H9 (cell line): ENCODE data around the gene ATP7B. TPM values are rescaled to one million over a fixed set of nuclear protein-coding genes. Genes with fewer than 3 reads are reported as not detected.

Experiments
- DNase-seq: peaks from one replicate; pipeline ENCODE4 v3.0.0-alpha.2; 2017
- H2AFZ ChIP-seq: one replicate; pipeline ENCODE4 v1.6.1; 2013; ENCODE audit warnings: mild to moderate bottlenecking, low read length, control low read depth, moderate library complexity
- H2AK5ac ChIP-seq: 2 replicates; pipeline ENCODE4 v1.6.1; 2013; ENCODE audit warnings: low read length, control low read depth, mixed read lengths; ENCODE audit not compliant: insufficient read length
- H2BK120ac ChIP-seq: one replicate; pipeline ENCODE4 v1.6.1; 2013; ENCODE audit warnings: low read depth, mild to moderate bottlenecking, low read length, control low read depth, inconsistent platforms; ENCODE audit not compliant: poor library complexity, severe bottlenecking
- H2BK12ac ChIP-seq: 2 replicates; pipeline ENCODE4 v1.6.1; 2013; ENCODE audit warnings: low read length, control low read depth, mixed read lengths, low read depth; ENCODE audit not compliant: insufficient read length
- H2BK15ac ChIP-seq: 2 replicates; pipeline ENCODE4 v1.6.1; 2013; ENCODE audit warnings: low read depth, low read length, control low read depth
- H2BK20ac ChIP-seq: one replicate; pipeline ENCODE4 v1.6.1; 2013; ENCODE audit warnings: low read depth, mild to moderate bottlenecking, low read length, control low read depth, inconsistent platforms; ENCODE audit not compliant: poor library complexity, severe bottlenecking
- H2BK5ac ChIP-seq: 2 replicates; pipeline ENCODE4 v1.6.1; 2013; ENCODE audit warnings: low read length, control low read depth, mixed read lengths; ENCODE audit not compliant: insufficient read length
- H3K14ac ChIP-seq: 2 replicates; pipeline ENCODE4 v1.6.1; 2013; ENCODE audit warnings: low read length, control low read depth; ENCODE audit not compliant: insufficient read depth
- H3K18ac ChIP-seq: 2 replicates; pipeline ENCODE4 v1.6.1; 2013; ENCODE audit warnings: low read depth, mild to moderate bottlenecking, mixed read lengths, low read length, control low read depth; ENCODE audit not compliant: insufficient read length
- H3K23ac ChIP-seq: 2 replicates; pipeline ENCODE4 v1.6.1; 2013; ENCODE audit warnings: low read length, control low read depth, mixed read lengths, low read depth; ENCODE audit not compliant: insufficient read length
- H3K23me2 ChIP-seq: 2 replicates; pipeline ENCODE4 v1.6.1; 2013; ENCODE audit warnings: low read depth, mild to moderate bottlenecking, mixed read lengths, low read length, control low read depth; ENCODE audit not compliant: insufficient read length, poor library complexity, severe bottlenecking
- H3K27ac ChIP-seq: 2 replicates; pipeline ENCODE4 v1.5.1; 2013; ENCODE audit warnings: low read length, control low read depth, mixed read lengths, low read depth; ENCODE audit not compliant: insufficient read length
- H3K27me3 ChIP-seq: 2 replicates; pipeline ENCODE4 v1.6.1; 2013; ENCODE audit warnings: low read length, control low read depth, inconsistent platforms; ENCODE audit not compliant: insufficient read depth
- H3K4ac ChIP-seq: 2 replicates; pipeline ENCODE4 v1.6.1; 2013; ENCODE audit warnings: low read depth, mild to moderate bottlenecking, control low read depth, inconsistent platforms, low read length, moderate library complexity
- H3K4me1 ChIP-seq: 2 replicates; pipeline ENCODE4 v1.6.1; 2013; ENCODE audit warnings: low read length, control low read depth, inconsistent platforms; ENCODE audit not compliant: insufficient read depth
- H3K4me2 ChIP-seq: 2 replicates; pipeline ENCODE4 v1.6.1; 2013; ENCODE audit warnings: low read length, control low read depth, mixed read lengths; ENCODE audit not compliant: insufficient read length, insufficient read depth
- H3K56ac ChIP-seq: 2 replicates; pipeline ENCODE4 v1.6.1; 2013; ENCODE audit warnings: low read depth, mild to moderate bottlenecking, mixed read lengths, low read length, control low read depth; ENCODE audit not compliant: insufficient read length
- H3K79me1 ChIP-seq: 2 replicates; pipeline ENCODE4 v1.6.1; 2013; ENCODE audit warnings: low read depth, mild to moderate bottlenecking, moderate library complexity, low read length, control low read depth, inconsistent platforms; ENCODE audit not compliant: insufficient read depth, poor library complexity, severe bottlenecking
- H3K79me2 ChIP-seq: 2 replicates; pipeline ENCODE4 v1.6.1; 2013; ENCODE audit warnings: low read length, control low read depth, inconsistent platforms; ENCODE audit not compliant: insufficient read depth
- H3K9ac ChIP-seq: 2 replicates; pipeline ENCODE4 v1.6.1; 2013; ENCODE audit warnings: low read length, control low read depth, mixed read lengths; ENCODE audit not compliant: insufficient read length; ENCODE audit errors: extremely low read depth
- H3K9me3 ChIP-seq: one replicate; pipeline ENCODE4 v1.6.1; 2013; ENCODE audit warnings: low read depth, low read length, inconsistent platforms; ENCODE audit not compliant: control insufficient read depth
- H3T11ph ChIP-seq: one replicate; pipeline ENCODE4 v1.6.1; 2013; ENCODE audit warnings: mild to moderate bottlenecking, low read length, control low read depth, inconsistent platforms
- H4K20me1 ChIP-seq: one replicate; pipeline ENCODE4 v1.6.1; 2013; ENCODE audit not compliant: control insufficient read depth, insufficient read length, insufficient read depth
- H4K5ac ChIP-seq: 2 replicates; pipeline ENCODE4 v1.6.1; 2013; ENCODE audit warnings: low read depth, mild to moderate bottlenecking, mixed read lengths, low read length, control low read depth; ENCODE audit not compliant: insufficient read length
- H4K8ac ChIP-seq: replicated peaks from 2 replicates; pipeline ENCODE4 v1.6.1; 2013; ENCODE audit warnings: low read length, control low read depth, mixed read lengths, low read depth; ENCODE audit not compliant: insufficient read length
- H4K91ac ChIP-seq: 2 replicates; pipeline ENCODE4 v1.6.1; 2013; ENCODE audit warnings: low read depth, mild to moderate bottlenecking, moderate library complexity, mixed read lengths, low read length, control low read depth; ENCODE audit not compliant: insufficient read length
- H3K27ac Mint-ChIP-seq, 3 experiments: 2 replicates in 2 of 3; 3 replicates in 1 of 3; pipeline ENCODE4 v1.8.0; 2020 to 2021; ENCODE audit warnings: mixed read lengths in 3 of 3, mild to moderate bottlenecking in 1 of 3, moderate library complexity in 1 of 3
- H3K27me3 Mint-ChIP-seq: 2 replicates; pipeline ENCODE4 v1.8.0; 2021; ENCODE audit warnings: low read depth, mild to moderate bottlenecking, moderate library complexity, mixed read lengths
- H3K36me3 Mint-ChIP-seq, 3 experiments: 2 replicates in 2 of 3; 3 replicates in 1 of 3; pipeline ENCODE4 v1.8.0; 2020 to 2021; ENCODE audit warnings: low read depth in 3 of 3, mixed read lengths in 3 of 3; ENCODE audit not compliant: insufficient read depth in 1 of 3
- H3K4me1 Mint-ChIP-seq, 2 experiments: 2 replicates each; pipeline ENCODE4 v1.8.0; 2020; ENCODE audit warnings: mixed read lengths in 2 of 2
- H3K4me3 Mint-ChIP-seq, 2 experiments: 2 replicates in 1 of 2; 3 replicates in 1 of 2; pipeline ENCODE4 v1.8.0; 2020 to 2021; ENCODE audit warnings: mild to moderate bottlenecking in 2 of 2, mixed read lengths in 2 of 2, moderate library complexity in 1 of 2
- H3K9me3 Mint-ChIP-seq, 2 experiments: 2 replicates in 1 of 2; 3 replicates in 1 of 2; pipeline ENCODE4 v1.8.0; 2020; ENCODE audit warnings: mild to moderate bottlenecking in 2 of 2, mixed read lengths in 2 of 2, moderate library complexity in 1 of 2
- CTCF ChIP-seq: fragments of 200-600 bp; sonication (generic); conservative IDR thresholded peaks from 3 replicates; pipeline ENCODE4 v1.8.0; 2021; ENCODE audit warnings: antibody characterized with exemption, mild to moderate bottlenecking
- WGBS: extraction: QIAGEN DNeasy Blood & Tissue Kit; methylation state at CpG from one replicate; pipeline ENCODE4 v1.1.7; 2013; ENCODE audit warnings: missing lambda C conversion rate, low lambda C conversion rate, mixed read lengths; ENCODE audit not compliant: insufficient read length; ENCODE audit errors: extremely low coverage; 5-methylcytosine and 5-hydroxymethylcytosine counted together
- total RNA-seq: library from RNA; stranded (reverse); gene quantifications from 2 replicates; pipeline ENCODE4 v1.2.1, GENCODE V29; 2021

The ATP7B gene
- total RNA-seq, 1 experiment from 2014 or later, result 5.8 TPM

DNA sequence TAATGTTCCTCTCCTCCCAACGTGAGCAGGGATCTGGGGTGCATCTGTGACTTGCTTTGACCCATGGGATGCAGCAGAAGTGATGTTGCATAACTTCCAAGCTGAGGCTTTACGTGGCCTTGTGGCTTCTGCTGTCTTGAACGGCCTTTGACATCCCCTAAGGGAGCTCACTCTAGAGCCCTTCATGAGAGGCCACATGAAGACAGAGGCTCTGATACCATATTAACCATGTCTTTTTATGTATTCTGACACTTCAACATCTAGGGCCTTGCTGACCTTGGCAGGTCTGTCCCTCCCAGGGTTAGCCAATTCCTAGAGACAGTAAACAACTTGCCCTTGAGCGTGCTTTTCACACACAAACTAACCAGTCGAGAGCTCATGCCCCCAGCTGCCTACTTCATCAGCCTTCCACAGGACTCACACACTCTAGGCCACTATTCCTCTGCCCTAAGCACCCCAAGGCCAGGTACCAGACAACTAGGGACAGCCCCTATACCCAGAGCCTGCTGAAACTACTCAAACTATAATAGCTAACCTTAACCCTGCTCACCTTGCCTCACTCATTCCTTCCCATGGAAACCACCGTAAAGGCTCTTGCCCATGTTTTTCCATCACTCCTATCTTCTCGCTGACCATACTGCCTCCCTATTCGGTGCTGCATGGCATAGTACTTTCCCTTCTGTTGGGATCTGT, 104.1 kb downstream of the ATP7B start:
- H2AK5ac ChIP-seq, result no peak overlapping the region
- H3K27me3 ChIP-seq, result no peaks in the 10 kb centered on the region
- no peak for TF ChIP-seq CTCF
- H3K56ac ChIP-seq, result no peak overlapping the region
- peak; percentile 10 for DNase-seq
- H3K27me3 Mint-ChIP-seq, result peaks cover 4% of the 10 kb centered on the region
- H3K9me3 Mint-ChIP-seq, result no peaks in the 10 kb centered on the region
- H2AFZ ChIP-seq, result no peak overlapping the region
- no peaks in the 10 kb centered on the region for H3K4me1 ChIP-seq
- no peak overlapping the region for H3K4me2 ChIP-seq
- no peak overlapping the region for H2BK20ac ChIP-seq
- H2BK5ac ChIP-seq, result no peak overlapping the region
- WGBS, result no CpG with 5 or more reads among the region's 8 CpGs
- H3K27ac Mint-ChIP-seq, result no peak overlapping the region
- H3K4me1 Mint-ChIP-seq, result peaks cover 13 to 21% of the 10 kb centered on the region in 2 experiments
- H4K5ac ChIP-seq, result no peak overlapping the region
- H4K91ac ChIP-seq, result no peak overlapping the region
- no peaks in the 10 kb centered on the region for H3K79me1 ChIP-seq
- no peak overlapping the region for H3K4me3 Mint-ChIP-seq
- no peak overlapping the region for H2BK120ac ChIP-seq
- no peak overlapping the region for H4K8ac ChIP-seq
- no peak overlapping the region for H3T11ph ChIP-seq
- no peak overlapping the region for H3K9ac ChIP-seq
- no peaks in the 10 kb centered on the region for H3K36me3 Mint-ChIP-seq
- no peak overlapping the region for H2BK12ac ChIP-seq
- H3K27ac ChIP-seq, result no peak overlapping the region
- no peak overlapping the region for H3K23ac ChIP-seq
- H3K79me2 ChIP-seq, result no peaks in the 10 kb centered on the region
- no peaks in the 10 kb centered on the region for H3K23me2 ChIP-seq
- H3K14ac ChIP-seq, result no peak overlapping the region
- H3K9me3 ChIP-seq, result no peaks in the 10 kb centered on the region
- H3K18ac ChIP-seq, result no peak overlapping the region
- no peak overlapping the region for H3K4ac ChIP-seq
- H2BK15ac ChIP-seq, result no peak overlapping the region
- no peaks in the 10 kb centered on the region for H4K20me1 ChIP-seq
